Fibroblast of the aortic adventitia (primary cell): ENCODE data around the gene C3orf52. TPM values are rescaled to one million over a fixed set of nuclear protein-coding genes. Genes with fewer than 3 reads are reported as not detected.

Source experiments
- DNase-seq: peaks from one replicate; pipeline ENCODE4 v3.0.0-alpha.2; 2010; ENCODE audit warnings: low read depth
- H3K4me3 ChIP-seq: 2 replicates; pipeline ENCODE4 v1.5.1; 2011; ENCODE audit warnings: low read depth, mild to moderate bottlenecking, control low read depth, low read length, moderate library complexity
- CTCF ChIP-seq: IDR thresholded peaks from 2 replicates; pipeline ENCODE4 v1.5.1; 2011; ENCODE audit warnings: mild to moderate bottlenecking, low read length, control low read depth, inconsistent platforms; ENCODE audit not compliant: insufficient read depth
- total RNA-seq: library from RNA; depleted of rRNA; stranded (reverse); fragments of >200 nt; gene quantifications from 2 replicates; pipeline ENCODE4 v1.2.3, GENCODE V29; 2012; ENCODE audit warnings: low replicate concordance

The C3orf52 gene
- total RNA-seq, 1 donor, result 10.7 TPM

- no peak overlapping the region for H3K4me3 ChIP-seq
- no peak for DNase-seq
- TF ChIP-seq CTCF, result no peak
Observed at GRCh38 chr3:112132088-112132487, 45.9 kb downstream of the C3orf52 start.

- no peak for TF ChIP-seq CTCF
- no peak overlapping the region for H3K4me3 ChIP-seq
- no peak for DNase-seq
Observed at GRCh38 chr3:112132554-112132953, 46.4 kb downstream of the C3orf52 start.

DNA sequence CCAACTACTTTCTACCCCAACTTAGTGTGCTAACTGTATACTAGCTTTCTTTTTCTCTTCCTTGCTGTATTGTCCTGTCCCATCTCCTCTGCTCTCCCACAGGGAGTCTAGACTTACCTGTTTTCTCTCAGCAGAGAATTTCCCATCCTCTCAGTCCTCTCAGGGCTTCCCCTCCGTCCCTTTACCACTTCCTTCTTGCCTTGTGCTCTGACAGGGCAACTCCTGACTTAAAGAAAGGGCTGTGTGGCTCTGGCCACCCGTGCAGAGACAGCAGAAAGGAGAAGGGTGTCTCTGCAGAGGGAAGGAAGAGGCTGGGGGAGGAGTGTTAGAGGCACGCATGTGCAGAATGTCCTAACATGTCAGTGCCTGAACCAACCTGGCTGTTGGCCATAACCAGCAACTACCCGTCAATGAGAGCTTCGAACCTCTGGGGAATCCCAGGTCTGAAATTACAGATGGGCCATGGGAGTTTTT lies 46.8 kb downstream of the C3orf52 start, which contains the start of gene GCSAM:
Gene GCSAM, minus strand, starts transcription at position 274 of the 474 bp plus-strand sequence. Its CDS starts 128 bp downstream, at position 146.
- H3K4me3 ChIP-seq, result no peak within 1 kb of the TSS
- no peak for TF ChIP-seq CTCF
- no peak for DNase-seq

DNA sequence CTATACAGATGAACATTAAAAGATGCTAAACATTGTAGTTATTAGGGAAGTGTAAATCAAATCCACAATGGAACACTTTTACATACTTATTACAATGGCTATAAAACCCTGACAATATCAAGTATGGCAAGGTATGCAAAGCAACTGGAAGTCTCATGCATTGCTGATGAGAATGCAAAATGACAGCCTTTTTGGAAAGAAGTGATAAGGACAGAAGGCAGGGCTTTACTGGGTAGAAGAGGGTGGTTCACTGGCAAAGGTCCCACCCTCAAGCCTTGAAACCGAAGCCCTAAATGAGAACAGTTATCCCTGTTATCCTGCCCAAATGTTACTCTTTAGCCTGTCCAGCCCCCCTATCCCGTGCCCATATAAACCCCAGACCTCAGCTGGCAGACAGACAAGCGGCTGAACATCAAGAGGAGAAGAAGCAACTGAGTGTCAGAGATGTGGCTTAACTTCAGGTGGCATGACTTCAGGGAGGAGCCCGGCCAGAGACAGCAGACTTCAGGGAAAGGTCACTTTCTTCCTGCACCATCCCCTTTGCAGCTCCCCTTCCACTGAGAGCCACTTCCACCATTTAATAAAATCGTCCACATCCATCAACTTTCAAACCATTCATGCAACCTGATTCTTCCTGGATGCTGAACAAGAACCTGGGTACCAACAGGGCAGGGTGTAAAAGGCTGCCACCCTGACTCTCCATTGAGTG lies 47.6 kb downstream of the C3orf52 start:
- H3K4me3 ChIP-seq, result no peak overlapping the region
- no peak for DNase-seq
- no peak for TF ChIP-seq CTCF

DNA sequence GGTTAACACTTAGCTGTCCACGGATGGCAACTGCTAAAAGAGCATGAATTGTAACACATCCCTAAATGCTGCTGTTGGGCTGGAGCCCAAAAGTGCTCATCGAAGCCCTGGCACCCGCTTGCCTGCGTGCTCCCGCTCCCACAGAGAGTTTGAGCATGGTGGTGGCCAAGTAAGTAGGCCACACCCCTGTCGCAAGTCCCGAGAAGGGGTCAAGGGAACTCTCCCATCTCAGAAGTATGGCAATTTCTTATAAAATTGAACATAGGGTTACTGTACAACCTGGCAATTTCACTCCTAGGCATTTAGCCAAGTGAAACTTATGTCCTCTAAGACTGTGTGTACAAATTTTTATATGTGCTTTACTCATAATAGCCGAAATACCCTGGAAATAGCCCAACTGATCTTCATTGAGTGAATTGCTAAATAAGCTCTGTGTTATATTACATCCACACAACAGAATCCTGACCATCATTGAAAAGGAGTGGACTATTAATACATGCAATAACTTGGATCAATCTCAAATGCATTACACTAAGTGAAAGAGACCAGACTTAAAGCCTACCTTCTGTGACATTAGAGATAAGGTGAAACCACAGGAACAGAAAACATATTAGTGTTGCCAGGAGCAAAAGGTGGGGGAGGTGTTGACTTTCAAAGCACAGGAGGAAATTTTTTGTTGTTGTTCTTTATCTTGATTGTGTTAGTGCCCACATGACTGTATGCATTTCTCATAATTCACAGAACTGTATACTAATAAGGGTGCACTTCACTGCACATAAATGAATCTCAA lies 48.3 kb downstream of the C3orf52 start:
- TF ChIP-seq CTCF, result no peak
- DNase-seq, result peak; percentile 51

DNA sequence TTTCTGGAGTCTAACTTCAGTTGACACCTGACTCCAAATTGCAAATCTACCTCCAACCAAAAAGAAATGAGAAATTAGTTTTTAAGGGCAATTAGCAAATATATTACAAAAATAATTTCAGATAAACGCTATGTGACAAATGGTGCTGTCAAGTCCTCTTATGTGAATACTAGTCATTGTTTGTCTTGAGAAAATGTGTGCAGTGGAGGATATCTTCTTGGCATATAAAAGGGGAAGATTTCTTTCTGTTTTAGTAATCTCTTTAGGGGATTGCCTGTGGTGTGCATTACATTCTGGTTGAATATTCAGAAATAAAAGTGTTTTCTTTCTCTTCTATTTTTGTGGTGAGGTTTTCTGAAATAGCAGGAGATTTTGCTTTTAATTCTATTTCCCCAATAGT lies 49.9 kb downstream of the C3orf52 start:
- TF ChIP-seq CTCF, result no peak
- DNase-seq, result peak; percentile 11
- no peak overlapping the region for H3K4me3 ChIP-seq

More for the DNA sequence above, 48.3 kb downstream of the C3orf52 start:
- no peak overlapping the region for H3K4me3 ChIP-seq
